ENCODE results near the gene PCDHB9.
"Not testable (repeated sequence)": the region's sequence is repeated elsewhere in the genome, so short reads cannot be mapped to it uniquely, and the experiment has no call there.

PCDHB9 gene

GRCh38 chr5:141188682-141189081 is 1.7 kb downstream of the PCDHB9 start:
- not testable (repeated sequence) for DNase-seq (ENCODE audit: low read depth in 2 of 2)

DNA sequence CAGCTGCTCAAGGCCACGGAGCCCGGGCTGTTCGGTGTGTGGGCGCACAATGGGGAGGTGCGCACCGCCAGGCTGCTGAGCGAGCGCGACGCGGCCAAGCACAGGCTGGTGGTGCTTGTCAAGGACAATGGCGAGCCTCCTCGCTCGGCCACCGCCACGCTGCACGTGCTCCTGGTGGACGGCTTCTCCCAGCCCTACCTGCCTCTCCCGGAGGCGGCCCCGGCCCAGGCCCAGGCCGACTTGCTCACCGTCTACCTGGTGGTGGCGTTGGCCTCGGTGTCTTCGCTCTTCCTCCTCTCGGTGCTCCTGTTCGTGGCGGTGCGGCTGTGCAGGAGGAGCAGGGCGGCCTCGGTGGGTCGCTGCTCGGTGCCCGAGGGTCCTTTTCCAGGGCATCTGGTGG is 2.2 kb downstream of the PCDHB9 start:
- not testable (repeated sequence) for DNase-seq (ENCODE audit: low read depth in 2 of 2)

GRCh38 chr5:141192110-141192725 is 5.3 kb downstream of the PCDHB9 start, which contains the start of gene PCDHB10:
PCDHB10 (plus strand) TSS chr5:141192353; CDS start chr5:141192553, 200 bp downstream.
- no peak for DNase-seq (ENCODE audit: low read depth in 2 of 2)

GRCh38 chr5:141194332-141194731 is 7.4 kb downstream of the PCDHB9 start:
- not testable (repeated sequence) for DNase-seq (ENCODE audit: low read depth in 2 of 2)

DNA sequence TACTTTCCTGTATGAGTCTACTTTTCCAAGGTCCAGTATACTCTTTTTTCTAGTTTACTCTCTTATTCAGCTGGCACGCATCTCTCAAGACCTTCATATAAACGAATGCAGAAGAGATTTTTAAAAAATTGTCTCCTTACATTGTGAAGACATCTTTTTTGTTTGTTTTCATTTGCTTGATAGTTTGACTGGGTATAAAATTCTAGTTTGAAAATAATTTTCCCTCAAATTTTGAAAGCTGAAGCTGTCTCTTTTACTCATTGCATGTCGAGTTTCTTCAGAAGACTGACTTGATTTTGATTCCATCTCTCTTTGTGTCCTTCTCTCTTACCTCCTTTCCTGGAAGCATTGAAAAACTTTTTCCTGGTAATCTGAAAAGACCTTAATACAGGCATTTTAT is 9.4 kb downstream of the PCDHB9 start:
- DNase-seq (ENCODE audit: low read depth in 2 of 2), result no peak

DNA sequence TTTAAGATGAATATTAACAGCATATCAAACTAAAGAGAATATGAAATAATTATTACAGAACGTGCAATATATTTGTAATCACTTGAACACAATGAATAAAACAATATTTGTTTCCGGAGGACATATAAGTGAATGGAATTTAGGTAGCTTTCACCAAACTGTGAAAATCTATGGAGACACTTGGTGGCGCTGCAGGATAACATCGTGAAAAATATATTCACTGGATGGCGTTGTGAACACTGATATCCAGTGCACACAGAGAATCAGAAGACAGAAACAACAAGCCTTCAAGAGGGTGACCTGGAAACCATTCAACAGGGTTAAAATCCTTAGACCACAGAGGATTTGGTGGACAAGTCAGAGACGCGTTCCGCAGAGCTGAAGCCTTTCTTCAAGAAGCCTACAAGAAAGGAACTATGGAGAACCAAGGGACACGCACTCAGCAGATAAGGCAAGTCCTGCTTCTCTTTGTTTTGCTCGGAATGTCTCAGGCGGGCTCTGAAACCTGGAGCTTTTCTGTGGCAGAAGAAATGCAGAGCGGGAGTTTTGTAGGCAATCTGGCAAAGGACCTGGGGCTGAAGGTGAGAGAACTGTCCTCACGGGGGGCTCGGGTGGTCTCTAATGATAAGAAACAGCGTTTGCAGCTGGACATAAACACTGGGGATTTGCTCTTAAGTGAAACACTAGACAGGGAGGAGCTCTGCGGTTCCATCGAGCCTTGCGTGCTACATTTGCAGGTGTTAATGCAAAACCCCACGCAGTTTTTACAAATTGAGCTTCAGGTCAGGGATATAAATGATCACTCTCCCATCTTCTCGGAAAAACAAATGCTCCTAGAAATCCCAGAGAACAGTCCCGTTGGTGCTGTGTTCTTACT is 12.6 kb downstream of the PCDHB9 start, which contains the start of gene PCDHB11:
TSS of gene PCDHB11 (plus strand) at position 269 of the 877 bp plus-strand sequence. CDS start at position 417, 148 bp downstream.
- DNase-seq (ENCODE audit: low read depth in 2 of 2), result no peak

DNA sequence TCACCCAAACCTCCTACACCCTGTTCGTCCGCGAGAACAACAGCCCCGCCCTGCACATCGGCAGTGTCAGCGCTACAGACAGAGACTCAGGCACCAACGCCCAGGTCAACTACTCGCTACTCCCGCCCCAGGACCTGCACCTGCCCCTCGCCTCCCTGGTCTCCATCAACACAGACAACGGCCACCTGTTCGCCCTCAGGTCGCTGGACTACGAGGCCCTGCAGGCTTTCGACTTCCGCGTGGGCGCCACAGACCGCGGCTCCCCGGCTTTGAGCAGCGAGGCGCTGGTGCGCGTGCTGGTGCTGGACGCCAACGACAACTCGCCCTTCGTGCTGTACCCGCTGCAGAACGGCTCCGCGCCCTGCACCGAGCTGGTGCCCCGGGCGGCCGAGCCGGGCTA is 14.2 kb downstream of the PCDHB9 start:
- not testable (repeated sequence) for DNase-seq (ENCODE audit: low read depth in 2 of 2)

DNA sequence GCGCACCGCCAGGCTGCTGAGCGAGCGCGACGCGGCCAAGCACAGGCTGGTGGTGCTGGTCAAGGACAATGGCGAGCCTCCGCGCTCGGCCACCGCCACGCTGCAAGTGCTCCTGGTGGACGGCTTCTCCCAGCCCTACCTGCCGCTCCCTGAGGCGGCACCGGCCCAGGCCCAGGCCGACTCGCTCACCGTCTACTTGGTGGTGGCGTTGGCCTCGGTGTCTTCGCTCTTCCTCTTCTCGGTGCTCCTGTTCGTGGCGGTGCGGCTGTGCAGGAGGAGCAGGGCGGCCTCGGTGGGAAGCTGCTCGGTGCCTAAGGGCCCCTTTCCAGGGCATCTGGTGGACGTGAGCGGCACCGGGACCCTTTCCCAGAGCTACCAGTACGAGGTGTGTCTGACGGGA is 14.7 kb downstream of the PCDHB9 start:
- DNase-seq (ENCODE audit: low read depth in 2 of 2), result not testable (repeated sequence)

- no peak for DNase-seq (ENCODE audit: low read depth in 2 of 2)
Observed at GRCh38 chr5:141208478-141208877, 21.5 kb downstream of the PCDHB9 start, which contains the start of gene PCDHB12. PCDHB12 (plus strand) TSS chr5:141208719; CDS start chr5:141208908, 189 bp downstream.

GRCh38 chr5:141210281-141210680 is 23.3 kb downstream of the PCDHB9 start:
- DNase-seq (ENCODE audit: low read depth in 2 of 2), result not testable (repeated sequence)

DNA sequence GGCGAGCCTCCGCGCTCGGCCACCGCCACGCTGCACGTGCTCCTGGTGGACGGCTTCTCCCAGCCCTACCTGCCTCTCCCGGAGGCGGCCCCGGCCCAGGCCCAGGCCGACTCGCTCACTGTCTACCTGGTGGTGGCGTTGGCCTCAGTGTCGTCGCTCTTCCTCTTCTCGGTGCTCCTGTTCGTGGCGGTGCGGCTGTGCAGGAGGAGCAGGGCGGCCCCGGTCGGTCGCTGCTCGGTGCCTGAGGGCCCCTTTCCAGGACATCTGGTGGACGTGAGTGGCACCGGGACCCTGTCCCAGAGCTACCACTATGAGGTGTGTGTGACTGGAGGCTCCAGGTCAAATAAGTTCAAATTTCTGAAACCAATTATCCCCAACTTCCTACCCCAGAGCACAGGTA is 23.9 kb downstream of the PCDHB9 start:
- DNase-seq (ENCODE audit: low read depth in 2 of 2), result not testable (repeated sequence)

DNA sequence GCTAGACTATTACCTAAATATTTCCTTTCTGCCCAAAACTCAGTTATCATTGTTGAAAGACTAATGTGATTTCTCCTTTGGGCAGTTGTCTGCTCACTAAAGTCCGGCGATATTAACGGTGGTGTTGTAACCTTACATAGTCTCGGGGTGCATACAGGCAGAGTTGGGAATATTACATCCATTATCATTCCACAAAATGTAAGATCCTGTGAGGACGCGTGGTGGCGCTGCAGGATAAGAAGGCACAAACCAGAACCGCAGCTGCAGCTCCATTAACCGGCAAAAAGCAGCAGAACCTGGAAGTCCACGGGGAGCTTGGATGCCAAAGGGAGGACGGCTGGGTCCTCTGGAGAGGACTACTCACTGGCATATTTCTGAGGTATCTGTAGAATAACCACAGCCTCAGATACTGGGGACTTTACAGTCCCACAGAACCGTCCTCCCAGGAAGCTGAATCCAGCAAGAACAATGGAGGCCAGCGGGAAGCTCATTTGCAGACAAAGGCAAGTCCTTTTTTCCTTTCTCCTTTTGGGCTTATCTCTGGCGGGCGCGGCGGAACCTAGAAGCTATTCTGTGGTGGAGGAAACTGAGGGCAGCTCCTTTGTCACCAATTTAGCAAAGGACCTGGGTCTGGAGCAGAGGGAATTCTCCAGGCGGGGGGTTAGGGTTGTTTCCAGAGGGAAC is 26.8 kb downstream of the PCDHB9 start, which contains the start of gene PCDHB13:
TSS of gene PCDHB13 (plus strand) at position 264 of the 684 bp plus-strand sequence. CDS start at position 469, 205 bp downstream.
- DNase-seq (ENCODE audit: low read depth in 2 of 2), result not testable (repeated sequence)

DNA sequence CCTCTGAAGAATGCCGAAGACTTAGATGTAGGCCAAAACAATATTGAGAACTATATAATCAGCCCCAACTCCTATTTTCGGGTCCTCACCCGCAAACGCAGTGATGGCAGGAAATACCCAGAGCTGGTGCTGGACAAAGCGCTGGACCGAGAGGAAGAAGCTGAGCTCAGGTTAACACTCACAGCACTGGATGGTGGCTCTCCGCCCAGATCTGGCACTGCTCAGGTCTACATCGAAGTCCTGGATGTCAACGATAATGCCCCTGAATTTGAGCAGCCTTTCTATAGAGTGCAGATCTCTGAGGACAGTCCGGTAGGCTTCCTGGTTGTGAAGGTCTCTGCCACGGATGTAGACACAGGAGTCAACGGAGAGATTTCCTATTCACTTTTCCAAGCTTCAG is 27.6 kb downstream of the PCDHB9 start:
- DNase-seq (ENCODE audit: low read depth in 2 of 2), result not testable (repeated sequence)

DNA sequence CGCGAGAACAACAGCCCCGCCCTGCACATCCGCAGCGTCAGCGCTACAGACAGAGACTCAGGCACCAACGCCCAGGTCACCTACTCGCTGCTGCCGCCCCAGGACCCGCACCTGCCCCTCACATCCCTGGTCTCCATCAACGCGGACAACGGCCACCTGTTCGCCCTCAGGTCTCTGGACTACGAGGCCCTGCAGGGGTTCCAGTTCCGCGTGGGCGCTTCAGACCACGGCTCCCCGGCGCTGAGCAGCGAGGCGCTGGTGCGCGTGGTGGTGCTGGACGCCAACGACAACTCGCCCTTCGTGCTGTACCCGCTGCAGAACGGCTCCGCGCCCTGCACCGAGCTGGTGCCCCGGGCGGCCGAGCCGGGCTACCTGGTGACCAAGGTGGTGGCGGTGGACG is 28.5 kb downstream of the PCDHB9 start:
- not testable (repeated sequence) for DNase-seq (ENCODE audit: low read depth in 2 of 2)

- not testable (repeated sequence) for DNase-seq (ENCODE audit: low read depth in 2 of 2)
Observed at GRCh38 chr5:141216035-141216434, 29.1 kb downstream of the PCDHB9 start.

GRCh38 chr5:141223112-141223783 is 36.3 kb downstream of the PCDHB9 start, which contains the start of gene PCDHB14:
PCDHB14 (plus strand) TSS chr5:141223343; CDS start chr5:141223506, 163 bp downstream.
- DNase-seq (ENCODE audit: low read depth in 2 of 2), result no peak

- DNase-seq (ENCODE audit: low read depth in 2 of 2), result not testable (repeated sequence)
Observed at GRCh38 chr5:141224844-141225243, 37.9 kb downstream of the PCDHB9 start.

- DNase-seq (ENCODE audit: low read depth in 2 of 2), result not testable (repeated sequence)
Observed at GRCh38 chr5:141225421-141225820, 38.5 kb downstream of the PCDHB9 start.

- DNase-seq (ENCODE audit: low read depth in 2 of 2), result no peak
Observed at GRCh38 chr5:141234109-141234667, 47.2 kb downstream of the PCDHB9 start.

DNA sequence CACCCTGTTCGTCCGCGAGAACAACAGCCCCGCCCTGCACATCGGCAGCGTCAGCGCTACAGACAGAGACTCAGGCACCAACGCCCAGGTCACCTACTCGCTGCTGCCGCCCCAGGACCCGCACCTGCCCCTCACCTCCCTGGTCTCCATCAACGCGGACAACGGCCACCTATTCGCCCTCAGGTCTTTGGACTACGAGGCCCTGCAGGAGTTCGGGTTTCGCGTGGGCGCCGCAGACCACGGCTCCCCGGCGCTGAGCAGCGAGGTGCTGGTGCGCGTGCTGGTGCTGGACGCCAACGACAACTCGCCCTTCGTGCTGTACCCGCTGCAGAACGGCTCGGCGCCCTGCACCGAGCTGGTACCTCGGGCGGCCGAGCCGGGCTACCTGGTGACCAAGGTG is 49.0 kb downstream of the PCDHB9 start:
- DNase-seq (ENCODE audit: low read depth in 2 of 2), result not testable (repeated sequence)
